WTC11 (cell line): Measurements from ENCODE around the gene NDUFA13. TPM values are rescaled to one million over a fixed set of nuclear protein-coding genes. Genes with fewer than 3 reads are reported as not detected.

Experiments
- ATAC-seq: fragments of 200-7000 bp; cut with Tn5 transposase; 2 replicates; pipeline ENCODE4 v1.10.0; 2021; ENCODE audit warnings: mild to moderate bottlenecking, moderate library complexity
- CTCF ChIA-PET: fragments of 300-600 bp; sonication (Branson Sonifier 250); formaldehyde crosslinking; loops from one replicate; lab custom pipeline; 2021; ENCODE audit warnings: antibody characterized with exemption; lab: Charles Lee
- POLR2A ChIA-PET: fragments of 350-600 bp; sonication (Branson Sonifier 250); formaldehyde crosslinking; loops from one replicate; lab custom pipeline; 2021; ENCODE audit warnings: antibody characterized with exemption; lab: Charles Lee
- DNase-seq: peaks from one replicate; pipeline ENCODE4 v3.0.0; 2021; ENCODE audit warnings: low spot score
- H3K27ac Mint-ChIP-seq: 2 replicates; pipeline ENCODE4 v1.8.0; 2021; ENCODE audit warnings: mixed read lengths
- H3K27me3 Mint-ChIP-seq: 2 replicates; pipeline ENCODE4 v1.8.0; 2021; ENCODE audit warnings: low read depth, mild to moderate bottlenecking, moderate library complexity, mixed read lengths
- H3K36me3 Mint-ChIP-seq: 2 replicates; pipeline ENCODE4 v1.8.0; 2021; ENCODE audit warnings: mixed read lengths
- H3K4me1 Mint-ChIP-seq: 2 replicates; pipeline ENCODE4 v1.8.0; 2022; ENCODE audit warnings: mixed read lengths
- H3K4me3 Mint-ChIP-seq: 2 replicates; pipeline ENCODE4 v1.8.0; 2021; ENCODE audit warnings: mild to moderate bottlenecking, moderate library complexity, mixed read lengths
- H3K9me3 Mint-ChIP-seq: 2 replicates; pipeline ENCODE4 v1.8.0; 2021; ENCODE audit warnings: mixed read lengths
- CTCF ChIP-seq: fragments of 200-600 bp; IDR thresholded peaks from 2 replicates; pipeline ENCODE4 v1.8.0; 2022; ENCODE audit warnings: antibody characterized with exemption
- ETV6 ChIP-seq: sonication (generic); formaldehyde crosslinking; IDR thresholded peaks from 2 replicates; pipeline ENCODE4 v1.8.1; 2022; ENCODE audit warnings: mild to moderate bottlenecking, missing genetic modification reagents
- FOXP1 ChIP-seq: sonication (generic); formaldehyde crosslinking; IDR thresholded peaks from 2 replicates; pipeline ENCODE4 v1.8.0; 2022; ENCODE audit warnings: missing genetic modification reagents, mild to moderate bottlenecking, moderate library complexity, borderline replicate concordance
- HMGA2 ChIP-seq: fragments of 250-450 bp; sonication (Bioruptor Pico); IDR thresholded peaks from 2 replicates; pipeline ENCODE4 v1.4.0; 2021; ENCODE audit warnings: mild to moderate bottlenecking, moderate library complexity
- JUN ChIP-seq: sonication (generic); formaldehyde crosslinking; IDR thresholded peaks from 2 replicates; pipeline ENCODE4 v1.8.0; 2023; ENCODE audit warnings: mild to moderate bottlenecking, missing genetic modification reagents
- MXD4 ChIP-seq: fragments of 250-450 bp; sonication (Bioruptor Pico); IDR thresholded peaks from 2 replicates; pipeline ENCODE4 v1.8.0; 2021; ENCODE audit warnings: mild to moderate bottlenecking, moderate library complexity, borderline replicate concordance
- PRDM15 ChIP-seq: sonication (generic); formaldehyde crosslinking; IDR thresholded peaks from 2 replicates; pipeline ENCODE4 v1.8.0; 2022; ENCODE audit warnings: missing genetic modification reagents
- SOX15 ChIP-seq: fragments of 250-450 bp; sonication (Bioruptor Pico); IDR thresholded peaks from 2 replicates; pipeline ENCODE4 v1.9.0; 2021; ENCODE audit warnings: mild to moderate bottlenecking
- TCF7 ChIP-seq: sonication (generic); formaldehyde crosslinking; IDR thresholded peaks from 2 replicates; pipeline ENCODE4 v1.8.0; 2022; ENCODE audit warnings: mild to moderate bottlenecking, low read depth, missing genetic modification reagents, moderate library complexity
- ZMAT4 ChIP-seq: fragments of 250-450 bp; sonication (Bioruptor Pico); IDR thresholded peaks from 2 replicates; pipeline ENCODE4 v1.9.0; 2021; ENCODE audit warnings: mild to moderate bottlenecking
- ZNF121 ChIP-seq: sonication (generic); formaldehyde crosslinking; IDR thresholded peaks from 2 replicates; pipeline ENCODE4 v1.8.0; 2023; ENCODE audit warnings: missing genetic modification reagents
- ZNF232 ChIP-seq: sonication (generic); formaldehyde crosslinking; IDR thresholded peaks from 2 replicates; pipeline ENCODE4 v1.8.0; 2022; ENCODE audit warnings: mild to moderate bottlenecking, missing genetic modification reagents
- ZNF317 ChIP-seq: sonication (generic); formaldehyde crosslinking; IDR thresholded peaks from 2 replicates; pipeline ENCODE4 v1.8.1; 2023; ENCODE audit warnings: low read depth, mild to moderate bottlenecking, moderate library complexity, missing genetic modification reagents, borderline replicate concordance
- ZNF423 ChIP-seq: fragments of 250-450 bp; sonication (Bioruptor Pico); IDR thresholded peaks from 2 replicates; pipeline ENCODE4 v2.1.2; 2022; ENCODE audit warnings: mild to moderate bottlenecking, moderate library complexity
- total RNA-seq: library from RNA; stranded (reverse); gene quantifications from 3 replicates; pipeline ENCODE4 v1.2.3, GENCODE V29; 2021
- TF ChIP-seq, protein P1 (sequence below): fragments of 250-450 bp; sonication (Bioruptor Pico); IDR thresholded peaks from 2 replicates; pipeline ENCODE4 v1.9.0; 2021; ENCODE audit warnings: mild to moderate bottlenecking
- TF ChIP-seq, protein P2 (sequence below): sonication (generic); formaldehyde crosslinking; IDR thresholded peaks from 2 replicates; pipeline ENCODE4 v1.8.0; 2023; ENCODE audit warnings: missing genetic modification reagents
- TF ChIP-seq, protein P3 (sequence below): sonication (generic); formaldehyde crosslinking; IDR thresholded peaks from 2 replicates; pipeline ENCODE4 v1.8.0; 2022; ENCODE audit warnings: mild to moderate bottlenecking, missing genetic modification reagents
- TF ChIP-seq, protein P4 (sequence below): sonication (generic); formaldehyde crosslinking; IDR thresholded peaks from 2 replicates; pipeline ENCODE4 v1.8.1; 2023; ENCODE audit warnings: mild to moderate bottlenecking, missing genetic modification reagents, moderate library complexity

NDUFA13 gene
- total RNA-seq, 1 experiment from 2014 or later, result 519 TPM

DNA sequence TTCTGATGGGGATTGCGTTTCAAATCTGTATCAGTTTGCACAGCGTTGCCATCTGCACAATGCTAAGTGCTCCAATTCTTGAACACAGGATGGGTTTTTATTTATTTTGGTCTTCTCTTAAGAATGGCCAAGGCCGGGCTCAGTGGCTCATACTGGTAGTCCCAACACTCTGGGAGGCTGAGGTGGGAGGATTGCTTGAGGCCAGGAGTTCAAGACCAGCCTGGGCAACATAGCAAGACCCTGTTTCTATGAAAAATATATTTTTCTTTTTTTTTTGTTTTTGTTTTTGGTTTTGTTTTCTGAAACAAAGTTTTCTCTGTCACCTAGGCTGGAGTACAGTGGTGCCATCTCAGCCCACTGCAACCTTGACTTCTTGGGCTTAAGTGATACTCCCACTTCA lies 7.2 kb downstream of the NDUFA13 start:
- no peaks in the 10 kb centered on the region for H3K27me3 Mint-ChIP-seq
- no peak overlapping the region for H3K4me3 Mint-ChIP-seq
- peaks cover 27% of the 10 kb centered on the region for H3K36me3 Mint-ChIP-seq
- TF ChIP-seq SOX15 (CRISPR knock-in tag), result no peak
- peak; percentile 70 for TF ChIP-seq ZNF121
- TF ChIP-seq, all 79 proteins: peak for 1
- ChIA-PET POLR2A (no interaction called here), CTCF (interaction anchor here (1.0 kb wide), 1 partner anchor 9 kb away, joined by 4 read pairs; no protein-coding TSS in a partner anchor)
- ATAC-seq (no peak), DNase-seq (no peak)
- no peaks in the 10 kb centered on the region for H3K9me3 Mint-ChIP-seq
- H3K4me1 Mint-ChIP-seq, result no peaks in the 10 kb centered on the region
- 0 out of 2 replicates have a peak overlapping the region, but pooled peaks have one; percentile 12 for H3K27ac Mint-ChIP-seq

GRCh38 chr19:19524053-19524452 lies 8.0 kb downstream of the NDUFA13 start:
- CTCF ChIA-PET, result interaction anchor here (1.0 kb wide), 1 partner anchor 8 kb away, joined by 4 read pairs; no protein-coding TSS in a partner anchor
- Mint-ChIP-seq H3K36me3 (peaks cover 26% of the 10 kb centered on the region), H3K9me3 (no peaks in the 10 kb centered on the region), H3K27ac (no peak overlapping the region), H3K4me3 (no peak overlapping the region), H3K4me1 (no peaks in the 10 kb centered on the region), H3K27me3 (no peaks in the 10 kb centered on the region)
- POLR2A ChIA-PET, result no interaction called here
- TF ChIP-seq, protein P1, sequence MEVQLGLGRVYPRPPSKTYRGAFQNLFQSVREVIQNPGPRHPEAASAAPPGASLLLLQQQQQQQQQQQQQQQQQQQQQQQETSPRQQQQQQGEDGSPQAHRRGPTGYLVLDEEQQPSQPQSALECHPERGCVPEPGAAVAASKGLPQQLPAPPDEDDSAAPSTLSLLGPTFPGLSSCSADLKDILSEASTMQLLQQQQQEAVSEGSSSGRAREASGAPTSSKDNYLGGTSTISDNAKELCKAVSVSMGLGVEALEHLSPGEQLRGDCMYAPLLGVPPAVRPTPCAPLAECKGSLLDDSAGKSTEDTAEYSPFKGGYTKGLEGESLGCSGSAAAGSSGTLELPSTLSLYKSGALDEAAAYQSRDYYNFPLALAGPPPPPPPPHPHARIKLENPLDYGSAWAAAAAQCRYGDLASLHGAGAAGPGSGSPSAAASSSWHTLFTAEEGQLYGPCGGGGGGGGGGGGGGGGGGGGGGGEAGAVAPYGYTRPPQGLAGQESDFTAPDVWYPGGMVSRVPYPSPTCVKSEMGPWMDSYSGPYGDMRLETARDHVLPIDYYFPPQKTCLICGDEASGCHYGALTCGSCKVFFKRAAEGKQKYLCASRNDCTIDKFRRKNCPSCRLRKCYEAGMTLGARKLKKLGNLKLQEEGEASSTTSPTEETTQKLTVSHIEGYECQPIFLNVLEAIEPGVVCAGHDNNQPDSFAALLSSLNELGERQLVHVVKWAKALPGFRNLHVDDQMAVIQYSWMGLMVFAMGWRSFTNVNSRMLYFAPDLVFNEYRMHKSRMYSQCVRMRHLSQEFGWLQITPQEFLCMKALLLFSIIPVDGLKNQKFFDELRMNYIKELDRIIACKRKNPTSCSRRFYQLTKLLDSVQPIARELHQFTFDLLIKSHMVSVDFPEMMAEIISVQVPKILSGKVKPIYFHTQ (CRISPR knock-in tag), result no peak
- TF ChIP-seq ZMAT4 (CRISPR knock-in tag) (no peak), ETV6 (CRISPR knock-in tag) (no peak), ZNF423 (CRISPR knock-in tag) (no peak), JUN (CRISPR knock-in tag) (no peak), MXD4 (CRISPR knock-in tag) (no peak), HMGA2 (CRISPR knock-in tag) (no peak), PRDM15 (CRISPR knock-in tag) (no peak), FOXP1 (CRISPR knock-in tag) (no peak), ZNF317 (no peak), CTCF (no peak), ZNF232 (no peak), TCF7 (CRISPR knock-in tag) (no peak)
- TF ChIP-seq, protein P2, sequence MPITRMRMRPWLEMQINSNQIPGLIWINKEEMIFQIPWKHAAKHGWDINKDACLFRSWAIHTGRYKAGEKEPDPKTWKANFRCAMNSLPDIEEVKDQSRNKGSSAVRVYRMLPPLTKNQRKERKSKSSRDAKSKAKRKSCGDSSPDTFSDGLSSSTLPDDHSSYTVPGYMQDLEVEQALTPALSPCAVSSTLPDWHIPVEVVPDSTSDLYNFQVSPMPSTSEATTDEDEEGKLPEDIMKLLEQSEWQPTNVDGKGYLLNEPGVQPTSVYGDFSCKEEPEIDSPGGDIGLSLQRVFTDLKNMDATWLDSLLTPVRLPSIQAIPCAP, result no peak
- TF ChIP-seq, protein P3, sequence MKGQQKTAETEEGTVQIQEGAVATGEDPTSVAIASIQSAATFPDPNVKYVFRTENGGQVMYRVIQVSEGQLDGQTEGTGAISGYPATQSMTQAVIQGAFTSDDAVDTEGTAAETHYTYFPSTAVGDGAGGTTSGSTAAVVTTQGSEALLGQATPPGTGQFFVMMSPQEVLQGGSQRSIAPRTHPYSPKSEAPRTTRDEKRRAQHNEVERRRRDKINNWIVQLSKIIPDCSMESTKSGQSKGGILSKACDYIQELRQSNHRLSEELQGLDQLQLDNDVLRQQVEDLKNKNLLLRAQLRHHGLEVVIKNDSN, result no peak
- TF ChIP-seq, protein P4, sequence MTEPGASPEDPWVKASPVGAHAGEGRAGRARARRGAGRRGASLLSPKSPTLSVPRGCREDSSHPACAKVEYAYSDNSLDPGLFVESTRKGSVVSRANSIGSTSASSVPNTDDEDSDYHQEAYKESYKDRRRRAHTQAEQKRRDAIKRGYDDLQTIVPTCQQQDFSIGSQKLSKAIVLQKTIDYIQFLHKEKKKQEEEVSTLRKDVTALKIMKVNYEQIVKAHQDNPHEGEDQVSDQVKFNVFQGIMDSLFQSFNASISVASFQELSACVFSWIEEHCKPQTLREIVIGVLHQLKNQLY (CRISPR knock-in tag), result no peak
- ATAC-seq (no peak), DNase-seq (no peak)
